NOMO-1 treated with DMSO at 0.1 percent for 48 hours (cell line): ENCODE results near the gene FYN.

Experiments used
- DNase-seq: peaks from one replicate; lab custom pipeline; 2025; ENCODE audit not compliant: unreplicated experiment; lab: John Stamatoyannopoulos, UW

The FYN gene

DNA sequence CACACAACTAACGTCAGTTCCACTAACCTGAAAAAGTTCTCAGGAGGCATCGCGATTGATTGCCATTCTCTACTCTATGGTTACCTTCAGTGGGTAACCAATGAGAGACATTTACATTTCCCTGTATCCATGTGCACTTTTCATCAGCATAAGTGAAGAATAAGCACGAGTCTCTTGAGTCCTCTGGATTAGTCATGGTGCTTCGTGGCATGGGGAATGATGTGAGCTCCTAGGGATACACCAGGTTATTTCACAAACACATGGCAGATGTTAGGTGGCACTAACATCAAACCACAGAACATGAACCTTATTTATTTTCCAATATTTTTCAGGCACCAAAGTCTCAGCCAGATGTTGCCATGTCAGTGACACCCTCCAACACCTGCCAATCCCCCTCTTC is 64.0 kb downstream of the FYN start:
- DNase-seq: no peak

DNA sequence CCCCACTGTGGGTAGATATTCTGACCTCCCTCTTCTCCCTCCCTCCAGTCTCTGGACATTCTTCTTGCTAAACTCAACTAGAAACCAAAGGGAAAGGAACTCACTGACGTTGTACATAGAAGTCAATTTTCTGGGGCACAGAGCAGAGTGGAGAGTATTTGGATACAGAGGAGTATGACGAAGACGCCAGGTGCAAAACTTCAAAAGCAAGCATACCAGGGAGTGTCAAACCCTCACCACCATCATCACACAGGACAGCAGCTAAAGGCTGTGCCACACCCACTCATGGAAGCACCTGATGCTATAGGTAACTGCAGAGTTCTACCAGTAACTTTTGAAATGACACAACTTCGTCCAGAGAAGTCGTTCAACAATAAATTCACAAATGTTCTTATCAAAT is 64.8 kb downstream of the FYN start:
- DNase-seq: no peak

DNA sequence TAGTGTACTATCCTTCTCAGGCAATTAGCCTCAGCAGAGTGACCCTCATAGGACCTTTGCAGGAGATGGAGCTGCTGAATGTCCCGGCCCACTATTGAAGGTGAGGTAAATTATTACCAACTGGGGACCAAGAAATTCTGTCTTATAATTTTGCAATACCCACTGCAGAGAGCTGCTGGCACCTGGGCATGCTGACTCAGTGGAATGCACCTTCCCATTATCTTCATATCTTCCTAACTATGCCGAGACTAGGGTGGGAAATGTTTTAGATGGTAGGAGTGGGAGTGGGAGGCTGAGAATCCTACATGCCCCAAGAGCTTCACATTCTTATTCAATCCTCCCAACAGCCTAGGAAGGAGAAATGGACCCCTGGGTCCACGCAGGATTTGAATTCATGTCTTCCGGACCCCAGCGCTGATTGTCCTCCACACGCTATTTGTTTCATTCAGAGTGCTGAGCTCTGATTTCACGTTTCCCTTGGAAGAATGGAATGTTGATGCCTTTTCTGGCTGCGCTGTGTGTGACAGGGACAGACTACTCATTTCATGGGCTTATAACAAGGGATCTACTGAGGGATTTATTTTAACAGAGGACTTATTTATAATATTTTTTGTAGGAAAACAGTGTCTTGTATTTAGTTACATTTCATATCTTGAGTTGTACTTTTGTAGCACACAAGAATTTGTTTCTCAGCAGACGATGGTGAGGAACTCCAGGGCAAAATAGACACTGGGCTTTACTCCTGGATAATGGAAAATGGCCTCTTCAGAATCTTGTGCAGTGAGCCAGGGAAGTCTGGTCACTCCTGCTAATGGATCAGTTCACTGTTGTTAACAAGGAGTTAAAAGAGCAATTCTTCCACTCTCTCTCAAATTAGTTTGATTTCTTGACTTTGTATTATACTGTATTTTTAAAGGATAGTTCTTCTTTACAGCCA is 66.4 kb downstream of the FYN start:
- no peak for DNase-seq

DNA sequence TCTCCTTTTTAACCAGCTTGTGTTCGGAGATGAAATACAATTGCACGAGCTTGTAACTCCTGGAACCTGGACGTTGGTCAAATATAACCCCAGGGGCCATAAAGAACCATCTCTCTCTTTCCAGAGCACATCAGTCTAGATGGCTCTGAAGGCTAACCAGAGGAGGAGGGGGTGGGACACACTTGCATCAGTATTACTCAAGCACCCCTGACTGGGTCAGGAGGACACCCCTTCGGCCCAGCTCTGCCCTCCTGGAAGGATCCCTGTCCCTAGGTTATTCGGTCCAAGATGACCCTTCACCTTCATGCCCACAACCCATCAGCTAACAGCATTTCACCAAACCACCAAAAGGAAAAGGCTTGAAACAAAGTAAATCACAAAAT is 67.1 kb downstream of the FYN start:
- no peak for DNase-seq

DNA sequence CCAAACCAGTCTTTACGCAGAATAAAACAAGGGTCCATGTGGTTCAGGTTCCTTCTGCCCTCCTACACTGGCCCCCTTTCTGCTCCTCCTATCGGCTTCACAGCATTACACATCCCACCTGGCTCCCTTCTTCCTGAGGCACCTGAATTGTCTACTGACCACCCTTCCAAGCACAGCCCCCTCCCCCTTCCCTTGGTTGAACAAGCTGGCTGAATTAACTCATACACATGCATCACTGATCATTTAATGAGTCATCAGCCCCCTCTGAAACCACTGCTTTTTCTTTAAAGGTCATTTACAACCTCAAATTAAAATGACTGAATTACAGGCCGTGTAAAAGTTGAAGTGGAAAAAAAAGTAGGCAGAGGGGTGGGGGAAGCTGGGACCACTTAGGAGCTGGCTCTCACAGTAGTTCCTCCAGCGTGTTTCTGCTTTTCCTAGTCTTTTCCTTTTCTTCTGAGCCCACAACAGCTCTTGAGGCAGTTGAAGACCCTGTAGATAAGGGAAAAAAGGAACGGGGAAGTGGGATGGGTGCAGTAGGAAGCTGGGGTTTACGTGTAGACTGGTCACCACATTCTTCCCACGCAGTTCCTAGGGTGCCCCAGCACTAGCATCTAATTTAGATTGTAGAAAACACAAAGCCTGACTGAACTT is 67.6 kb downstream of the FYN start:
- no peak for DNase-seq

DNA sequence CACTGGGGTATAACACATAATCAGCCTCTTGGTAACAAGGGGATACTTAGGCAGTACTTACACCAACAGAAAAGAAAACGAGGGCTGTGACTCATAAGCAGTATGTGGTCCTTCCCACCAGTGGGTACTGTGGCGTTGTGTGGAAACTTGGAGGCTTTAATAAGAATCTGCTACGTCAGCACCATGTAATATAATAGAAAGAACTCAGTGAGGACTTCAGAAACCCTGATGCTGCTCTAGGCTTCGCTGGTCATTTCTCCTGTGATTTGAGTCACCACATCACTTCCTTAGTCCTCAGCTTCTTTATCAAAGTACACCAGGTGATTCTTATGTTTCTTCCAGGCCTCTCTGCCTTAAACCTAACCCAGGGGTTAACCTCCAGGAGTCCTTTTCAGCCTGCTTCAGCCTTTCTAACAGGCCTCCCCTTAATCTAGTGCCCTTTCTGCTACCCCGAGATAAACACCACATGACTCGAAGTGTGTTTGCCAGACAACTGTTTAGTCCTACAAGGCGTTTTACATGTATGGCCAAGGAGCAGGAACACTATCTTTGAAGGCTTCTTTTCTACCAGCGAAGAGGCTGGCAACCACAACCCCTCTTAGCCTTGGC is 68.5 kb downstream of the FYN start:
- no peak for DNase-seq

DNA sequence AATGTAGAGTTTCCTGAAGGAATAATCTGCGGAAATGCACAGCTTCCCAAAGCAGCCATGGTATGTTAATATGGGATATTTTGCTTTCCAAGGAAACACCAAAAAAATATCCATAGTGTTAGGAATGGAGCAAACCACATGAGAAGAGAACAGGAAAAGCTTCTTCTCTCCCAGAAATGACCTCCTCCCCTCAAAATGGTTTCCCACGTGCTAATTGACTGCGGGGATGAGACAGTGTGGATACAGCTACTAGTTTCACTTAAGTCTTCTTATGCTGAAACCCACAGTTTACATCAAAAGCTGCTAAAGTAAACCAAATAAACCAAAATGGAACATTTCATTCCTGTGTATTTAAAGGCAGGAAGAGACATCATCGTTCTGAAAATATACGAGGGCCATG is 69.4 kb downstream of the FYN start:
- no peak for DNase-seq

DNA sequence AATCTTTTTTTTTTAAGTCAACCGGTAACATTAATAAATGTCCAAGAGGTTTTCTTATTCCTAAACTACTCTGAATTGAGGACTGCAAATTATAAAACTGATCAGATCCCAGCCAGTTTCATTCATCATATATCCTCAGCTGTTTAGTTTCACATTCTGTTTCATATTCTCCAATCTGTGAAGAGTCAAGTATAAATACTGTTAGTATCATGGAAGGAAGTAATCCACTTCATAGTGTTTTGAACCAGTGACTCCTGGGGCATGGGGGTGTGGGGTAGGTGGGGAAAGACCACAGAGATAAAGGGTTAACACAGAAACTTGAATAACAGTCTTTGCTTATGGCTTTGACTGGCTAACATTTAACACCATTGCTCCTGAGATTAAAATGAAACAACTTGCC is 69.9 kb downstream of the FYN start:
- no peak for DNase-seq

DNA sequence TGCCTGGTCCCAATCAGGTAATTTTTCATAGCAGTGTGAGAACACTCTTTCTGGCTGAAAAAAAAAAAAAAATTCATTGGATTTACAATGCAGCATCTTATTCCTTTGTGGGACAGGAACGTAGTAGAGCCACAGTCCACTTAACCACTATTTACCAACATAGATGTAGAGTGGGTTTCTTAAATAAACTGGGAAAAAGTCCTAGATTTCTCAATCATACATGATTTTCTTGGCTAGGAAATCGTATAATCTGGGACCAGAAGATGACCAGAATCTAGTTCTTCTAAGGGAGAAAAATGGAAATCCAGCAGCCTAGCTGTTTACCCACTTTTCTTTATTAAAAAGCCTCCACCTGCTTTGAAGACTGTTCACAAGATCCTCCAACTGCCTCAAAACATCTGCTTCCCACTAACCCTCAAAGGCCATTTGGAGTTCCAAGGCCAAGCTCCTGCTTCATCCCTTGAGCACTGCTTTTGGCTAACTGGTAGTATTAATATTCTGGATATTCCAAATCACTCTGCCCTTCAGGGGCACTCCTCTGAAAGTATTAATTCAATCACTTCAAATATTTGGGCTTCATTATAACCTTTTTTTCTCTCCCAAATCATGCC is 70.4 kb downstream of the FYN start:
- no peak for DNase-seq

DNA sequence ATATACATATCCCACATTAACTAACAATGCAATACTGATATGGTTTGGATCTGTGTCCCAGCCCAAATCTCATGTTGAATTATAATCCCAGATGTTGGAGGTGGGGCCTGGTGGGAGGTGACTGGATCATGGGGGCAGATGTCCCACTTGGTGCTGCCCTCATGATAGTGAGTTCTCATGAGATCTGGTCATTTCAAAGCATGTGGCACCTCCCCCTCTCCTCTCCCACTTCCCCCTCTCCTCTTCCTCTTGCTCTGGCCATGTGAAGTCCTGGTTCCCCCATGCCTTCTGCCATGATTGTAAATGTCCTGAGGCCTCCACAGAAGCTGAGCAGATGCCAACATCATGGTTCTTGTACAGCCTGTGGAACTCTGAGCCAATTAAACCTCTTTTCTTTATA is 71.2 kb downstream of the FYN start:
- DNase-seq: no peak

DNA sequence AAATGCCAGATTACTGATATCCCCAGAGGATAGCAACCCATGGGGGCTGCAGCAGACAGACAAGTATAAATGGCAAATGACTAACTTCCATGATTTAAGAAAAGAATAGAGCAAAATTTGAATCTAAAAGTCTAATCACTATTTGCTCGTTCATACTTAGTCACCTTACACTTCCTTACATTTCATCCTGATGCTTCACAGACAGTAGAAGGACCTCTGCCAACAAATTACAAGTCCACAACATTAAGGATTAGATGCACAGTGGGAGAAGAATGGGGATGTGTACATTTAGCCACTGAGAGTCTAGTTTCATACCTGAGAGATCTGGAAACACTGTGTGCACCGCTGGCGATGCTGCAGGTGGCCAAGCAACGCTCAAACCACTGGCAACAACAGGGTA is 72.4 kb downstream of the FYN start:
- no peak for DNase-seq

DNA sequence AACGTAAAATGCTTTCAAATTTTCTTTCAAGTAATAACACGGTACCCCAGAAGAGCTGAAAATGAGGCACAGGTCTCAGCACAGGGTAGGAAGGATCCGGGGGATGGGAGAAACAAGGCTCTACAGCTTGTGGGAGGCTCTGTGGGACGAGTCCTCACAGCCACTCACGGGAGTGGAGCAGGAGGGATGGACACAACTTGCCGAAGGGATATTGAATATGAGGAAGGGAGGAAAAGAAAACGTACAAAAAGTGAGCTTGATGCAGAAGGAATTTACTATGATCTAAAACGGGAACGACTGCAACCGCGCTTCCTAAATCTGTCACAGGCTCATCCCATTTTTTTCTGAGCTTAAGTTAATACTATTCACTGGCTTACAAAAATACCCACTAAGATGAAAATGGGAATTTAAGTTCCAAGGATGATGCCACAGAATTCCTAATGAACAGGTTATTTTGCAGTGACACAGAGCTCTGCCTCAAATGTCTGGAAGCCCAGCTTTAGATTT is 72.9 kb downstream of the FYN start:
- DNase-seq: no peak

DNA sequence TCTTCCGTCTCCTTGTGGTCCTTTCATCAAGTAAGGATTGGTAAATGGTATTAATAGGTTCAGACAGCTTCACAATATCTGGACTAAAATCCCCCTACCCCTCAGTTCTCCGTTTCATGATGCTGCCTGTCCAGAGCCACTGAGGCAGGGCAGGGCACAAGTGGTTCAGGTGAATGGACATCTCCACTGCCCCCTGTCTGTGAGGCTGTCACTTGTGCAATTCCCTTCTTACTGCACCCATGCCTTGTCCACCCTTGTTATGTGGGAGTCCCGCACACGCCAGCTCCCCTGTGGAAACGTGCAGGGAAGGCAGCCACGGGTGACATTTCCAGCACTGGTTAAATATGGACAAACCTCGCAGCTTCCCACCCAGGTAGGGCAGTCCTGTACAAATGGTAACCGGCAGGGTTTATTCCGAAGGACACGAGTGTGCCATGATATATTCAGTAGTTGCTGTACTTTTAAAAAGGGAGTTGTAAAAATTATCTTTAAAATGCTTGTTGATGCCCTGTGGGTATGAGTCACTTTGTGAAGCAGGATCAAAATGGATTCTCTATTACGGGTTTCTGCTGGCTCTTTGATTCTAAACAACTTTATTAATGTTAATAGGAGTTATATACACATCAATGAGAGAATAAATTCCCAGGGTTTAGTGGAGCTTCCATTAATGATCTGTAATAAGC is 73.5 kb downstream of the FYN start:
- no peak for DNase-seq

DNA sequence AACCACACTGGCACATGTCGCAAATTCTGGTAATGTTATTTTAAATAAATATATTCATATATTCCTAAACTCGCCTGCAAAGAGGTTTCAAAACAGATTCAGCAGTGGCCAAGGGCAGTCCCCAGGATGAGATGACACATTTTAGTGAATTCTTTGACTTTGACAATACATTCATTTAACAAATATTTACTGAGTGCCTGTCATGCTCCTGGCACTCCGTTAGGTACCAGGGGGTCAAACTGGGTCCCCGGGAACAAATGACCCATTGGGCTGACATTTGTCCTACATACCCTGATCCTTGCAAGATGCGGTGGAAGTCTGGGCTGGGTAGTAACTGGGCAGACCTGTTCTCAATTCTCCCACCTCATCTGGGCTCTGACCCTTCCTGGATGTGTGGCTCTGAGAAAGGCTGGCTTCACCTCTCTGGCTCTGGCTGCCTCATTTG is 74.9 kb downstream of the FYN start:
- no peak for DNase-seq

DNA sequence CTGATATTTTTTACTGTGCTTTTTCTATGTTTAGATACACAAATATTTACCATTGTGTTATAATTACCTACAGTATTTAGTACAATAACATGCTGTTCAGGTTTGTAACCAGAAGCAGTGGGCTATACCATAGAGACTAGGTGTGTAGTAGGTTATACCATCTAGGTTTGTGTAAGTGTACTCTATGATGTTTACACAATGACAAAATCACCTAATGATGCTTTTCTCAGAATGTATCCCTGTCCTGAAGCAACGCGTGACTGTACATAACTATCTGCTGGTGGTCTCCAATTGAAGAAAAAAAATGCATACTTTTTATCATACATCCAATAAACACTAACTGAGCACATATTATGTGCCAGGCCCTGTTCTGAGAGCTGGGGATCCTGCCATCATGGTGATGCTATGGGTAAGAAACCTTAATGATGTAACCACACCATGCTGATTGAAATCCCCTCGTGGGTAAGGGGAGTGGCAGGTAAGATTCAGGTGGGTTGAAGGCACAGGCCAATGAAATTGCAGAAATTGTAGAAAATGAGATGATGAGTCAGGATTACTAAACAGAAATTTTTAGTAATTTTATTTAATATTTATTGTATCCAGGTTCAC is 76.8 kb downstream of the FYN start:
- no peak for DNase-seq

DNA sequence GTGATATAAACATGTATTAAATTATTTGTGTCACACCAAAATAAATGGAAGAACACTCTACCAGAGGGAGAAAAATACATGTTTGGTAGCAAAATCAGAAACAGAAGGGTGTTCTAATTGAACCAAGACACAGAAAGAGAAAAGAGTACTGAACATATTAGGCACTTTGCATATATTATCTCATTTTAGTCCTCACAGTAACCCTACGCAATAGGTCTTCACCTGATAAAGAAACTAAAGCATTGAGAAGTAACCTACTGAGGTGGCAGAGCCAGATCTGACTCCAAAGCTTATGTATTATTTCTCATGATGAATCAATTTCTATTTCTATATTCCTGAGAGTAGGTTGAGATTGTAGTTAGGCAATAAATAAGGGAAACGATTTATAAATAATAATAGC is 77.7 kb downstream of the FYN start:
- no peak for DNase-seq

DNA sequence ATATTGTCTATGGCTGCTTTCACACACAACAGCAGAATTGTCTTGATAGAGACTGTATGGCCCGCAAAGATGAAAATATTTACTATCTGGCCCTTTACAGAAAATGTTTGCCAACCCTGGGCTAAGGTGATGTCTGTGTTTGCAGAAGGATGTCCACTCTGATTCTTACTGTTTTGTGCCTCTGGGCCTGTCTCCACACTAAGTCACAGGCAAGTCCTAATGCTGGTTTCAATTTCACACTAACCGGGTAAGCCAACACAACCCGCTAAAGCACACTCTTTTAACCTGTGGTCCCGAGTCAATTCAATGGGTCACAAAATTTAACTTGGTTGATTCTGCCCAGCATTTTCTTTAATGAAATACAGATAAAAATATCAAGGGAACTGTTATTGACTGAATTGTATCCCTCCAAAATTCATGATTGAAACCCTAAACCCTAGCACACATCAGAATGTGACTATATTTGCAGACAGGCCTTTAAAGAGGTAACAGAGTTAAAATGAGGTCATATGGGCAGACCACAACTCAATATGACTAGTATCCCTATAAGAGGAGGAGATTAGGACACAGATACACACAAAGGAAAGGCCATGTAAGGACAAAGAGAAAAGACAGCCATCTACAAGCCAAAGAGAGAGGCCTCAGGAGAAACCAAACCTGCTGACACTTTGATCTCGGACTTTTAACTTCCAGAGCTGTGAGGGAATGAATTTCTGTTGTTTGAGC is 78.4 kb downstream of the FYN start:
- no peak for DNase-seq

DNA sequence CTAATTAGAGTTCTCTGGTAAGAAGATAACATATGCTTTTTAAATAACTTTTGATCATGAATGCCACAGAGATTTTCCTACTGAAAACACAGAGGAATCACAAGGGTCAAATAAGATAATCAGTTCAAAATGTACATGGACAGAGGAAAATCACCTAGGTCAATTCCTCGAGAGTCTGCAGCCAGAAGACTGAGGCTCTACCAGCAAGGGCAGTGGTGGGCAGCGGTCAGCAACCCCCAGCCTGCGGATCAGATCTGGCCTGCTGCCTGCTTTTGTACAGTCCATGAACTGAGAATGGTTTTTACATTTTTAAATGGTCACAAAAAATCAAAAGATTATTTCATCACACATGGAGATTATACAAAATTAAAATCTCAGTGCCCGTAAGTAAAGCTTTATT is 79.0 kb downstream of the FYN start:
- DNase-seq: no peak

DNA sequence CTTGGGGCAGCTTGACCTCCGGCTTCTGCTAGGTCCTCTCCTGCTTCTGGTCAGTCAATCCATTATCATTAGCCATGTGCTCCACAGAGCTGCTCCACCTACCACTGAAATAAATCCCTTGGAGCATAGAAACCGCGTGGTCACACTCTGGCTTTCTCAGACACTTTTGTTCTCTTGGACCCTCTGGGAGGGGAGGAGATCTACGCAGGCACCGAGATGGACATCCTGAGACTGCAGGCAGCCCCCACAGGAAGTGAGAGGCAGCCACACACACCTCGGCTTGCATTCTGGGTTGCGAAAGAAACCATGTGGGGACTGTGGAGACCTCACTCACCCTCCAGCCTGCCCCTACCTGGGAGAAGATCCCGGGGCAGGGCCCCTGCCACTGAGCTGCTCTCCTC is 79.5 kb downstream of the FYN start:
- DNase-seq: peak; percentile 25
